Smooth muscle cell (in vitro differentiated cells): ENCODE measurements around the gene BANF1. TPM values are rescaled to one million over a fixed set of nuclear protein-coding genes. Genes with fewer than 3 reads are reported as not detected.

Source experiments
- DNase-seq: peaks from one replicate; lab custom pipeline; 2025; ENCODE audit not compliant: unreplicated experiment; lab: John Stamatoyannopoulos, UW
- H2AFZ ChIP-seq: fragments of 200-600 bp; sonication (generic); 2 replicates; pipeline ENCODE4 v1.6.0; 2016; ENCODE audit warnings: antibody characterized with exemption, low read depth, mild to moderate bottlenecking
- H3F3A ChIP-seq: fragments of 200-600 bp; sonication (generic); 2 replicates; pipeline ENCODE4 v1.6.0; 2017; ENCODE audit warnings: antibody characterized with exemption, low read depth
- H3K27ac ChIP-seq: fragments of 200-600 bp; sonication (generic); 2 replicates; pipeline ENCODE4 v1.5.1; 2016; ENCODE audit warnings: low read depth, mild to moderate bottlenecking
- H3K27me3 ChIP-seq: fragments of 200-600 bp; sonication (generic); 2 replicates; pipeline ENCODE4 v1.6.1; 2016; ENCODE audit warnings: low read depth, mild to moderate bottlenecking
- H3K36me3 ChIP-seq: fragments of 200-600 bp; sonication (generic); 2 replicates; pipeline ENCODE4 v1.5.1; 2016; ENCODE audit warnings: low read depth
- H3K4me1 ChIP-seq: fragments of 200-600 bp; sonication (generic); 2 replicates; pipeline ENCODE4 v1.5.1; 2016; ENCODE audit warnings: low read depth
- H3K4me2 ChIP-seq: fragments of 200-600 bp; sonication (generic); 2 replicates; pipeline ENCODE4 v1.6.0; 2016; ENCODE audit warnings: mild to moderate bottlenecking
- H3K4me3 ChIP-seq: fragments of 200-600 bp; sonication (generic); 2 replicates; pipeline ENCODE4 v1.5.1; 2016; ENCODE audit warnings: mild to moderate bottlenecking
- H3K79me2 ChIP-seq: fragments of 200-600 bp; sonication (generic); 2 replicates; pipeline ENCODE4 v1.6.0; 2016; ENCODE audit warnings: low read depth, mild to moderate bottlenecking
- H3K9ac ChIP-seq: fragments of 200-600 bp; sonication (generic); 2 replicates; pipeline ENCODE4 v1.6.0; 2016; ENCODE audit warnings: low read depth
- H3K9me3 ChIP-seq: fragments of 200-600 bp; sonication (generic); replicated peaks from 2 replicates; pipeline ENCODE4 v1.5.1; 2016; ENCODE audit warnings: low read depth
- H4K20me1 ChIP-seq: fragments of 200-600 bp; sonication (generic); 2 replicates; pipeline ENCODE4 v1.6.0; 2016; ENCODE audit warnings: low read depth
- CTCF ChIP-seq: fragments of 200-600 bp; sonication (generic); IDR thresholded peaks from 2 replicates; pipeline ENCODE4 v1.5.1; 2017; ENCODE audit warnings: borderline replicate concordance, mild to moderate bottlenecking, antibody characterized with exemption; ENCODE audit not compliant: insufficient read depth, poor library complexity, severe bottlenecking
- WGBS: methylation state at CpG from one replicate; pipeline ENCODE4 v1.1.7; 2016; ENCODE audit warnings: low lambda C conversion rate; 5-methylcytosine and 5-hydroxymethylcytosine counted together
- polyA plus RNA-seq: library from polyadenylated mRNA; unstranded; fragments of >200 nt; fragmentation: Nextera tagmentation; extraction: Ambion mirVana; gene quantifications from 2 replicates; pipeline ENCODE4 v1.2.1, GENCODE V29; 2016
- total RNA-seq: library from RNA; depleted of rRNA; stranded (reverse); fragments of >200 nt; gene quantifications from 2 replicates; pipeline ENCODE4 v1.2.3, GENCODE V29; 2014

BANF1 gene
- total and polyA plus RNA-seq, 2 experiments from 2014 or later = 61.7 to 269 TPM

- Histone ChIP-seq H3K4me2 (no peak overlapping the region), H3K27ac (no peak overlapping the region), H2AFZ (no peak overlapping the region), H4K20me1 (no peaks in the 10 kb centered on the region), H3K79me2 (no peaks in the 10 kb centered on the region), H3K9ac (no peak overlapping the region), H3K4me1 (no peaks in the 10 kb centered on the region), H3K36me3 (no peaks in the 10 kb centered on the region), H3K9me3 (no peaks in the 10 kb centered on the region), H3K4me3 (no peak overlapping the region), H3F3A (no peaks in the 10 kb centered on the region), H3K27me3 (no peaks in the 10 kb centered on the region)
- TF ChIP-seq CTCF = no peak
- 98% methylated on average over 27 of the region's 34 CpGs for WGBS
- no peak for DNase-seq
Measured at GRCh38 chr11:65978391-65979238, 23.7 kb upstream of the BANF1 start.

GRCh38 chr11:65979261-65979759, 23.0 kb upstream of the BANF1 start:
- Histone ChIP-seq H3K4me2 (no peak overlapping the region), H3K79me2 (no peaks in the 10 kb centered on the region), H3K27ac (no peak overlapping the region), H2AFZ (no peak overlapping the region), H3K27me3 (no peaks in the 10 kb centered on the region), H3K36me3 (no peaks in the 10 kb centered on the region), H3F3A (no peaks in the 10 kb centered on the region), H3K9ac (no peak overlapping the region), H4K20me1 (no peaks in the 10 kb centered on the region), H3K4me1 (no peaks in the 10 kb centered on the region), H3K4me3 (no peak overlapping the region), H3K9me3 (no peaks in the 10 kb centered on the region)
- 86% methylated on average over 10 of the region's 10 CpGs for WGBS
- no peak for TF ChIP-seq CTCF
- no peak for DNase-seq

- no peaks in the 10 kb centered on the region for H3K36me3 ChIP-seq
- DNase-seq = no peak
- no peaks in the 10 kb centered on the region for H3K79me2 ChIP-seq
- H4K20me1 ChIP-seq = no peaks in the 10 kb centered on the region
- no peak overlapping the region for H3K4me3 ChIP-seq
- H3K27ac ChIP-seq = no peak overlapping the region
- H3F3A ChIP-seq = no peaks in the 10 kb centered on the region
- H3K4me2 ChIP-seq = no peak overlapping the region
- H2AFZ ChIP-seq = no peak overlapping the region
- no peaks in the 10 kb centered on the region for H3K4me1 ChIP-seq
- H3K9ac ChIP-seq = no peak overlapping the region
- no peaks in the 10 kb centered on the region for H3K9me3 ChIP-seq
- H3K27me3 ChIP-seq = no peaks in the 10 kb centered on the region
- TF ChIP-seq CTCF = no peak
- WGBS = 88% methylated on average over 12 of the region's 12 CpGs
Measured at GRCh38 chr11:65981101-65981740, 21.1 kb upstream of the BANF1 start.
